Testis (tissue), 2 donors: Measurements from ENCODE around the gene AGBL4.

Source experiments
- CTCF ChIP-seq, 3 experiments: fragments of 450-650 bp in 2 of 3; fragments of 200-600 bp in 1 of 3; sonication (generic) in 1 of 3; IDR thresholded peaks; one replicate each; pipeline ENCODE4 v1.5.1; 2016 to 2019; ENCODE audit warnings: antibody characterized with exemption in 3 of 3, mild to moderate bottlenecking in 2 of 3, moderate library complexity in 1 of 3
- POLR2A ChIP-seq: fragments of 450-650 bp; IDR thresholded peaks from one replicate; pipeline ENCODE4 v1.6.1; 2017; ENCODE audit warnings: antibody characterized with exemption, mild to moderate bottlenecking, moderate library complexity

- TF ChIP-seq CTCF (IDR thresholded peaks at IDR 0.05) (no peak), POLR2A (no peak)
Measured at GRCh38 chr1:48671578-48671977, 1352.2 kb downstream of the AGBL4 start.
